GM12891 (cell line): ENCODE measurements around the gene CHURC1.

ENCODE experiments used
- PAX5 ChIP-seq: IDR thresholded peaks from 2 replicates; pipeline ENCODE4 v1.6.1; 2011; ENCODE audit warnings: low read length, moderate library complexity, mild to moderate bottlenecking; ENCODE audit not compliant: insufficient read depth, severe bottlenecking
- POLR2A ChIP-seq: IDR thresholded peaks from 2 replicates; pipeline ENCODE4 v1.6.1; 2011; ENCODE audit warnings: low read depth, low read length, control low read depth
- POLR2AphosphoS5 ChIP-seq: IDR thresholded peaks from 2 replicates; pipeline ENCODE4 v1.6.1; 2011; ENCODE audit warnings: low read depth, low read length, control low read depth
- TAF1 ChIP-seq: IDR thresholded peaks from 2 replicates; pipeline ENCODE4 v1.6.1; 2011; ENCODE audit warnings: low read depth, low read length, control low read depth

DNA sequence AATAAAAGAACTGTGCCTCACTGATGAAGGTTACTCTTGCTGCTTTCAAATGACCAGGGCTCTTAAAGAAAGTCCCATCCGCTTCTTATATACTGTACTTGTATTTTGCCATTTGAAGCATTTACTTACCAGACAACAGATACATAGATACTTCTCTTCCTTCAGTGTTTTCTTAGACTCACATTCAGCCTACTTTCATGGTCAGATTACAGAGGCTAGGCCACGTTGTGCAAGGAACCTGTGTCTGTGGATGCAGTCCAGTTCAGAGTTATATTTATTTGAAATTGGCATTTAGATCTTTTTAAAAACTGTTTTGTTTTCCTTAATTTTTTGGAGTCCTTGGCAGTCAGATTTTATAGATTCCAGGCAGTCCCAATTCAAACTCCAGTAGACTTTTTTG is 6.2 kb downstream of the CHURC1 start:
- TF ChIP-seq PAX5, result no peak
- no peak for TF ChIP-seq TAF1
- no peak for TF ChIP-seq POLR2AphosphoS5
- TF ChIP-seq POLR2A, result no peak
